GM23338 (cell line): ENCODE results near the gene LCOR. TPM values are rescaled to one million over a fixed set of nuclear protein-coding genes. Genes with fewer than 3 reads are reported as not detected.

Experiments
- ATAC-seq: fragments of 200-7000 bp; cut with Tn5 transposase; 3 replicates; pipeline ENCODE4 v1.9.1; 2020
- DNase-seq: peaks from one replicate; pipeline ENCODE4 v3.0.0-alpha.2; 2015; ENCODE audit warnings: low spot score
- H2AFZ ChIP-seq: fragments of 200-600 bp; sonication (generic); 2 replicates; pipeline ENCODE4 v1.8.0; 2016; ENCODE audit warnings: antibody characterized with exemption, mild to moderate bottlenecking, moderate library complexity
- H3F3A ChIP-seq: fragments of 200-600 bp; sonication (generic); replicated peaks from 2 replicates; pipeline ENCODE4 v1.8.0; 2017; ENCODE audit warnings: antibody characterized with exemption, mixed run types, low read depth
- H3K27ac ChIP-seq: fragments of 200-600 bp; sonication (generic); 2 replicates; pipeline ENCODE4 v1.6.1; 2016; ENCODE audit warnings: low read depth
- H3K27me3 ChIP-seq: fragments of 200-600 bp; sonication (generic); 2 replicates; pipeline ENCODE4 v1.8.0; 2016; ENCODE audit warnings: mild to moderate bottlenecking, mixed run types, moderate library complexity; ENCODE audit not compliant: insufficient read depth
- H3K36me3 ChIP-seq: fragments of 200-600 bp; sonication (generic); 2 replicates; pipeline ENCODE4 v1.8.0; 2016; ENCODE audit warnings: mild to moderate bottlenecking; ENCODE audit not compliant: insufficient read depth
- H3K4me1 ChIP-seq: fragments of 200-600 bp; sonication (generic); 2 replicates; pipeline ENCODE4 v1.8.0; 2016; ENCODE audit warnings: mild to moderate bottlenecking, moderate library complexity; ENCODE audit not compliant: insufficient read depth
- H3K4me2 ChIP-seq: fragments of 200-600 bp; sonication (generic); 2 replicates; pipeline ENCODE4 v1.7.1; 2017; ENCODE audit warnings: mixed run types
- H3K4me3 ChIP-seq: fragments of 200-600 bp; sonication (generic); 2 replicates; pipeline ENCODE4 v1.6.1; 2016; ENCODE audit warnings: mixed run types
- H3K79me2 ChIP-seq: fragments of 200-600 bp; sonication (generic); replicated peaks from 2 replicates; pipeline ENCODE4 v1.8.0; 2017; ENCODE audit warnings: mild to moderate bottlenecking; ENCODE audit not compliant: insufficient read depth
- H3K9me2 ChIP-seq: fragments of 200-600 bp; sonication (generic); 2 replicates; pipeline ENCODE4 v1.8.0; 2017; ENCODE audit not compliant: insufficient read depth
- H4K20me1 ChIP-seq: fragments of 200-600 bp; sonication (generic); replicated peaks from 2 replicates; pipeline ENCODE4 v1.8.0; 2017; ENCODE audit warnings: mild to moderate bottlenecking; ENCODE audit not compliant: insufficient read depth
- H3K27ac Mint-ChIP-seq: 2 replicates; pipeline ENCODE4 v1.8.0; 2020; ENCODE audit warnings: inconsistent platforms, mild to moderate bottlenecking, moderate library complexity, mixed read lengths
- H3K27me3 Mint-ChIP-seq: 3 replicates; pipeline ENCODE4 v1.8.0; 2022; ENCODE audit warnings: low read depth, mild to moderate bottlenecking, moderate library complexity, mixed read lengths, inconsistent platforms; ENCODE audit not compliant: insufficient read depth, poor library complexity
- H3K36me3 Mint-ChIP-seq: 3 replicates; pipeline ENCODE4 v1.8.0; 2021; ENCODE audit warnings: low read depth, mild to moderate bottlenecking, inconsistent platforms, moderate library complexity, mixed read lengths
- H3K4me1 Mint-ChIP-seq: 3 replicates; pipeline ENCODE4 v1.8.0; 2020; ENCODE audit warnings: mild to moderate bottlenecking, inconsistent platforms, mixed read lengths
- H3K4me3 Mint-ChIP-seq: 3 replicates; pipeline ENCODE4 v1.8.0; 2021; ENCODE audit warnings: moderate library complexity, mild to moderate bottlenecking, inconsistent platforms, mixed read lengths
- H3K9me3 Mint-ChIP-seq: 3 replicates; pipeline ENCODE4 v1.8.0; 2020; ENCODE audit warnings: moderate library complexity, mild to moderate bottlenecking, inconsistent platforms, mixed read lengths
- CREB1 ChIP-seq: fragments of 250-450 bp; sonication (Bioruptor Pico); IDR thresholded peaks from 2 replicates; pipeline ENCODE4 v1.5.0; 2020; ENCODE audit warnings: low read depth, mild to moderate bottlenecking, moderate library complexity
- ETS1 ChIP-seq: IDR thresholded peaks from 2 replicates; pipeline ENCODE4 v1.6.1; 2016; ENCODE audit warnings: antibody characterized with exemption
- EZH2 ChIP-seq: fragments of 200-600 bp; sonication (generic); IDR thresholded peaks from one replicate; pipeline ENCODE4 v1.8.0; 2017; ENCODE audit warnings: antibody characterized with exemption, mild to moderate bottlenecking, low read depth; ENCODE audit not compliant: unreplicated experiment
- EZH2phosphoT487 ChIP-seq: fragments of 200-600 bp; sonication (generic); IDR thresholded peaks from one replicate; pipeline ENCODE4 v1.8.1; 2018; ENCODE audit warnings: antibody characterized with exemption; ENCODE audit not compliant: unreplicated experiment
- JUNB ChIP-seq: IDR thresholded peaks from one replicate; pipeline ENCODE4 v1.6.1; 2016; ENCODE audit warnings: antibody characterized with exemption; ENCODE audit not compliant: unreplicated experiment
- NANOG ChIP-seq: IDR thresholded peaks from 2 replicates; pipeline ENCODE4 v1.6.1; 2016; ENCODE audit warnings: antibody characterized with exemption, borderline replicate concordance
- POLR2AphosphoS5 ChIP-seq: IDR thresholded peaks from 2 replicates; pipeline ENCODE4 v1.6.1; 2016; ENCODE audit warnings: antibody characterized with exemption, low read depth
- REST ChIP-seq: IDR thresholded peaks from one replicate; pipeline ENCODE4 v1.6.1; 2018; ENCODE audit warnings: antibody characterized with exemption; ENCODE audit not compliant: unreplicated experiment
- STAT1 ChIP-seq: IDR thresholded peaks from one replicate; pipeline ENCODE4 v1.6.1; 2016; ENCODE audit warnings: antibody characterized with exemption; ENCODE audit not compliant: unreplicated experiment
- ZNF114 ChIP-seq: fragments of 250-450 bp; sonication (Bioruptor Pico); IDR thresholded peaks from 2 replicates; pipeline ENCODE4 v1.5.0; 2020; ENCODE audit warnings: mild to moderate bottlenecking, moderate library complexity
- ZNF331 ChIP-seq: fragments of 250-450 bp; sonication (Bioruptor Pico); IDR thresholded peaks from 2 replicates; pipeline ENCODE4 v1.5.0; 2020; ENCODE audit warnings: low read depth, mild to moderate bottlenecking, moderate library complexity
- ZNF462 ChIP-seq: fragments of 250-450 bp; sonication (Bioruptor Pico); IDR thresholded peaks from 2 replicates; pipeline ENCODE4 v1.5.0; 2020; ENCODE audit warnings: mild to moderate bottlenecking, moderate library complexity
- polyA plus RNA-seq: library from polyadenylated mRNA; unstranded; fragments of >200 nt; fragmentation: Nextera tagmentation; extraction: Ambion mirVana; gene quantifications from 2 replicates; pipeline ENCODE4 v1.2.1, GENCODE V29; 2016
- total RNA-seq: library from RNA; depleted of rRNA; stranded (reverse); fragments of >200 nt; shearing (Covaris generic); gene quantifications from 2 replicates; pipeline ENCODE4 v1.2.3, GENCODE V29; 2014

LCOR gene
- total and polyA plus RNA-seq, 2 experiments from 2014 or later = 6.9 to 14.9 TPM

- TF ChIP-seq ZNF462 (no peak), ETS1 (no peak)
These were observed 85.5 kb downstream of the LCOR start (continued) for GRCh38 chr10:96917628-96918027.

GRCh38 chr10:96918214-96919002, 86.3 kb downstream of the LCOR start:
- no peaks in the 10 kb centered on the region for H3K9me3 Mint-ChIP-seq
- no peak overlapping the region for H3K27ac Mint-ChIP-seq
- no peaks in the 10 kb centered on the region for H3K36me3 ChIP-seq
- no peak overlapping the region for H3K4me2 ChIP-seq
- no peak overlapping the region for H3K4me3 ChIP-seq
- H3K27ac ChIP-seq = no peak overlapping the region
- H3K27me3 Mint-ChIP-seq = no peaks in the 10 kb centered on the region
- H4K20me1 ChIP-seq = peaks cover 3% of the 10 kb centered on the region; the same call in 1 of the 2 replicates
- no peaks in the 10 kb centered on the region for H3F3A ChIP-seq
- no peaks in the 10 kb centered on the region for H3K4me1 Mint-ChIP-seq
- H3K9me2 ChIP-seq = no peaks in the 10 kb centered on the region
- H3K4me3 Mint-ChIP-seq = no peak overlapping the region
- ATAC-seq (no peak), DNase-seq (no peak)
- H2AFZ ChIP-seq = no peak overlapping the region
- H3K79me2 ChIP-seq = peaks cover 7% of the 10 kb centered on the region
- no peaks in the 10 kb centered on the region for H3K4me1 ChIP-seq
- no peaks in the 10 kb centered on the region for H3K27me3 ChIP-seq
- H3K36me3 Mint-ChIP-seq = peaks cover 10% of the 10 kb centered on the region
- TF ChIP-seq NANOG (no peak), ZNF331 (CRISPR knock-in tag) (no peak), STAT1 (no peak), EZH2phosphoT487 (no peak), JUNB (no peak), ZNF114 (CRISPR knock-in tag) (no peak), EZH2 (no peak), CREB1 (CRISPR knock-in tag) (no peak), POLR2AphosphoS5 (no peak), REST (no peak)
